ENCODE data around the gene SLC39A11.
A peak's percentile ranks its signal among the peaks of the same experiment; 100 is the strongest.

SLC39A11 gene

GRCh38 chr17:72619976-72620650, 472.4 kb downstream of the SLC39A11 start:
- no peak overlapping the region for H3K27ac ChIP-seq (ENCODE audit: insufficient read depth in 1 of 2, low read depth in 1 of 2, low read length in 2 of 2, poor library complexity in 1 of 2, severe bottlenecking in 2 of 2)
- no peak for DNase-seq
- H3K27me3 ChIP-seq (replicated peaks in 2 of 5; ENCODE audit: control insufficient read depth in 4 of 5, insufficient read depth in 5 of 5, low read length in 4 of 5), result peaks cover 11 to 88% (median 30%) of the 10 kb centered on the region in 5 experiments
- H3K9me3 ChIP-seq (ENCODE audit: control extremely low read depth in 1 of 5, control insufficient read depth in 4 of 5, insufficient read depth in 2 of 5, low read depth in 1 of 5, low read length in 4 of 5), result peaks cover 0 to 6% (median 2%) of the 10 kb centered on the region in 5 experiments
- CTCF ChIA-PET, result interaction anchor here (1.0 kb wide), 1 partner anchor 17 kb away, joined by 3 read pairs; no protein-coding TSS in a partner anchor
- no peak overlapping the region for H3K4me3 ChIP-seq (ENCODE audit: control insufficient read depth in 1 of 7, extremely low read depth in 1 of 7, insufficient read depth in 4 of 7, low read depth in 2 of 7, low read length in 6 of 7)
- POLR2A ChIA-PET, result no interaction called here
- H3K4me1 ChIP-seq (ENCODE audit: control extremely low read depth in 1 of 4, control insufficient read depth in 4 of 4, insufficient read depth in 4 of 4, low read length in 3 of 4), result peaks cover 0 to 7% (median 3%) of the 10 kb centered on the region in 4 experiments
- WGBS (ENCODE audit: insufficient coverage), result 99% methylated on average over 6 of the region's 7 CpGs
- no peaks in the 10 kb centered on the region for H3K36me3 ChIP-seq (ENCODE audit: control insufficient read depth in 4 of 4, insufficient read depth in 4 of 4, low read length in 3 of 4)

- DNase-seq, result peak; percentile 28 to 69 (median 57)
- 2% methylated on average over 15 of the region's 17 CpGs for WGBS (ENCODE audit: insufficient coverage)
- H3K4me1 ChIP-seq (ENCODE audit: control extremely low read depth in 1 of 4, control insufficient read depth in 4 of 4, insufficient read depth in 4 of 4, low read length in 3 of 4), result peaks cover 0 to 7% (median 4%) of the 10 kb centered on the region in 4 experiments
- H3K27ac ChIP-seq (ENCODE audit: insufficient read depth in 1 of 2, low read depth in 1 of 2, low read length in 2 of 2, poor library complexity in 1 of 2, severe bottlenecking in 2 of 2), result no peak overlapping the region
- H3K36me3 ChIP-seq (ENCODE audit: control insufficient read depth in 4 of 4, insufficient read depth in 4 of 4, low read length in 3 of 4), result no peaks in the 10 kb centered on the region
- H3K4me3 ChIP-seq (ENCODE audit: control insufficient read depth in 1 of 7, extremely low read depth in 1 of 7, insufficient read depth in 4 of 7, low read depth in 2 of 7, low read length in 6 of 7), result peak overlapping the region in 1 of 7 experiments; percentile 10
- peaks cover 0 to 6% (median 2%) of the 10 kb centered on the region in 5 experiments for H3K9me3 ChIP-seq (ENCODE audit: control extremely low read depth in 1 of 5, control insufficient read depth in 4 of 5, insufficient read depth in 2 of 5, low read depth in 1 of 5, low read length in 4 of 5)
- ChIA-PET CTCF (no interaction called here), POLR2A (no interaction called here)
- peaks cover 6 to 88% (median 26%) of the 10 kb centered on the region in 5 experiments for H3K27me3 ChIP-seq (replicated peaks in 2 of 5; ENCODE audit: control insufficient read depth in 4 of 5, insufficient read depth in 5 of 5, low read length in 4 of 5)
These were observed 474.4 kb downstream of the SLC39A11 start for GRCh38 chr17:72618001-72618509.

- Histone ChIP-seq H3K4me3 (ENCODE audit: control insufficient read depth in 1 of 7, extremely low read depth in 1 of 7, insufficient read depth in 4 of 7, low read depth in 2 of 7, low read length in 6 of 7) (no peak overlapping the region), H3K27me3 (replicated peaks in 2 of 5; ENCODE audit: control insufficient read depth in 4 of 5, insufficient read depth in 5 of 5, low read length in 4 of 5) (peaks cover 4 to 84% (median 23%) of the 10 kb centered on the region in 5 experiments), H3K4me1 (ENCODE audit: control extremely low read depth in 1 of 4, control insufficient read depth in 4 of 4, insufficient read depth in 4 of 4, low read length in 3 of 4) (peaks cover 0 to 7% (median 4%) of the 10 kb centered on the region in 4 experiments), H3K9me3 (ENCODE audit: control extremely low read depth in 1 of 5, control insufficient read depth in 4 of 5, insufficient read depth in 2 of 5, low read depth in 1 of 5, low read length in 4 of 5) (peaks cover 0 to 6% (median 2%) of the 10 kb centered on the region in 5 experiments), H3K27ac (ENCODE audit: insufficient read depth in 1 of 2, low read depth in 1 of 2, low read length in 2 of 2, poor library complexity in 1 of 2, severe bottlenecking in 2 of 2) (no peak overlapping the region), H3K36me3 (ENCODE audit: control insufficient read depth in 4 of 4, insufficient read depth in 4 of 4, low read length in 3 of 4) (no peaks in the 10 kb centered on the region)
- ChIA-PET CTCF (no interaction called here), POLR2A (no interaction called here)
- WGBS (ENCODE audit: insufficient coverage), result 37% methylated on average over 6 of the region's 6 CpGs
- no peak for DNase-seq
These were observed 474.9 kb downstream of the SLC39A11 start for GRCh38 chr17:72617557-72617956.

- WGBS (ENCODE audit: insufficient coverage), result 29% methylated on average over 2 of the region's 4 CpGs
- Histone ChIP-seq H3K4me3 (ENCODE audit: control insufficient read depth in 1 of 7, extremely low read depth in 1 of 7, insufficient read depth in 4 of 7, low read depth in 2 of 7, low read length in 6 of 7) (no peak overlapping the region), H3K27ac (ENCODE audit: insufficient read depth in 1 of 2, low read depth in 1 of 2, low read length in 2 of 2, poor library complexity in 1 of 2, severe bottlenecking in 2 of 2) (no peak overlapping the region), H3K27me3 (replicated peaks in 2 of 5; ENCODE audit: control insufficient read depth in 4 of 5, insufficient read depth in 5 of 5, low read length in 4 of 5) (peaks cover 4 to 80% (median 22%) of the 10 kb centered on the region in 5 experiments), H3K36me3 (ENCODE audit: control insufficient read depth in 4 of 4, insufficient read depth in 4 of 4, low read length in 3 of 4) (no peaks in the 10 kb centered on the region), H3K4me1 (ENCODE audit: control extremely low read depth in 1 of 4, control insufficient read depth in 4 of 4, insufficient read depth in 4 of 4, low read length in 3 of 4) (peaks cover 0 to 7% (median 4%) of the 10 kb centered on the region in 4 experiments), H3K9me3 (ENCODE audit: control extremely low read depth in 1 of 5, control insufficient read depth in 4 of 5, insufficient read depth in 2 of 5, low read depth in 1 of 5, low read length in 4 of 5) (peaks cover 0 to 5% (median 2%) of the 10 kb centered on the region in 5 experiments)
- no peak for DNase-seq
- POLR2A ChIA-PET, result no interaction called here
- CTCF ChIA-PET, result no interaction called here
These were observed 476.0 kb downstream of the SLC39A11 start for GRCh38 chr17:72616447-72616846.

GRCh38 chr17:72615627-72615991, 476.9 kb downstream of the SLC39A11 start:
- Histone ChIP-seq H3K27ac (ENCODE audit: insufficient read depth in 1 of 2, low read depth in 1 of 2, low read length in 2 of 2, poor library complexity in 1 of 2, severe bottlenecking in 2 of 2) (no peak overlapping the region), H3K36me3 (ENCODE audit: control insufficient read depth in 4 of 4, insufficient read depth in 4 of 4, low read length in 3 of 4) (no peaks in the 10 kb centered on the region), H3K9me3 (ENCODE audit: control extremely low read depth in 1 of 5, control insufficient read depth in 4 of 5, insufficient read depth in 2 of 5, low read depth in 1 of 5, low read length in 4 of 5) (peaks cover 0 to 5% (median 2%) of the 10 kb centered on the region in 5 experiments), H3K4me3 (ENCODE audit: control insufficient read depth in 1 of 7, extremely low read depth in 1 of 7, insufficient read depth in 4 of 7, low read depth in 2 of 7, low read length in 6 of 7) (no peak overlapping the region), H3K27me3 (replicated peaks in 2 of 5; ENCODE audit: control insufficient read depth in 4 of 5, insufficient read depth in 5 of 5, low read length in 4 of 5) (peaks cover 4 to 73% (median 18%) of the 10 kb centered on the region in 5 experiments), H3K4me1 (ENCODE audit: control extremely low read depth in 1 of 4, control insufficient read depth in 4 of 4, insufficient read depth in 4 of 4, low read length in 3 of 4) (peaks cover 0 to 7% (median 4%) of the 10 kb centered on the region in 4 experiments)
- ChIA-PET POLR2A (no interaction called here), CTCF (no interaction called here)
- WGBS (ENCODE audit: insufficient coverage), result 63% methylated on average over 2 of the region's 6 CpGs
- no peak for DNase-seq

GRCh38 chr17:72614871-72615626, 477.4 kb downstream of the SLC39A11 start:
- Histone ChIP-seq H3K9me3 (ENCODE audit: control extremely low read depth in 1 of 5, control insufficient read depth in 4 of 5, insufficient read depth in 2 of 5, low read depth in 1 of 5, low read length in 4 of 5) (peaks cover 0 to under 1% (median 0%) of the 10 kb centered on the region in 5 experiments), H3K27me3 (replicated peaks in 2 of 5; ENCODE audit: control insufficient read depth in 4 of 5, insufficient read depth in 5 of 5, low read length in 4 of 5) (peaks cover 4 to 70% (median 18%) of the 10 kb centered on the region in 5 experiments), H3K36me3 (ENCODE audit: control insufficient read depth in 4 of 4, insufficient read depth in 4 of 4, low read length in 3 of 4) (no peaks in the 10 kb centered on the region), H3K4me3 (ENCODE audit: control insufficient read depth in 1 of 7, extremely low read depth in 1 of 7, insufficient read depth in 4 of 7, low read depth in 2 of 7, low read length in 6 of 7) (no peak overlapping the region), H3K4me1 (ENCODE audit: control extremely low read depth in 1 of 4, control insufficient read depth in 4 of 4, insufficient read depth in 4 of 4, low read length in 3 of 4) (peaks cover 0 to 7% (median 4%) of the 10 kb centered on the region in 4 experiments), H3K27ac (ENCODE audit: insufficient read depth in 1 of 2, low read depth in 1 of 2, low read length in 2 of 2, poor library complexity in 1 of 2, severe bottlenecking in 2 of 2) (no peak overlapping the region)
- CTCF ChIA-PET, result no interaction called here
- DNase-seq, result no peak
- POLR2A ChIA-PET, result no interaction called here
- WGBS (ENCODE audit: insufficient coverage), result 27% methylated on average over 14 of the region's 20 CpGs

GRCh38 chr17:72614476-72614870, 478.0 kb downstream of the SLC39A11 start:
- no peak overlapping the region for H3K27ac ChIP-seq (ENCODE audit: insufficient read depth in 1 of 2, low read depth in 1 of 2, low read length in 2 of 2, poor library complexity in 1 of 2, severe bottlenecking in 2 of 2)
- H3K4me3 ChIP-seq (ENCODE audit: control insufficient read depth in 1 of 7, extremely low read depth in 1 of 7, insufficient read depth in 4 of 7, low read depth in 2 of 7, low read length in 6 of 7), result no peak overlapping the region
- CTCF ChIA-PET, result interaction anchor here (1.5 kb wide), 1 partner anchor 111 kb away, joined by 4 read pairs; no protein-coding TSS in a partner anchor
- WGBS (ENCODE audit: insufficient coverage), result 100% methylated on average over 1 of the region's 4 CpGs
- DNase-seq, result no peak
- no peaks in the 10 kb centered on the region for H3K36me3 ChIP-seq (ENCODE audit: control insufficient read depth in 4 of 4, insufficient read depth in 4 of 4, low read length in 3 of 4)
- peaks cover 0 to 7% (median 4%) of the 10 kb centered on the region in 4 experiments for H3K4me1 ChIP-seq (ENCODE audit: control extremely low read depth in 1 of 4, control insufficient read depth in 4 of 4, insufficient read depth in 4 of 4, low read length in 3 of 4)
- POLR2A ChIA-PET, result no interaction called here
- no peaks in the 10 kb centered on the region for H3K9me3 ChIP-seq (ENCODE audit: control extremely low read depth in 1 of 5, control insufficient read depth in 4 of 5, insufficient read depth in 2 of 5, low read depth in 1 of 5, low read length in 4 of 5)
- peaks cover 4 to 66% (median 18%) of the 10 kb centered on the region in 5 experiments for H3K27me3 ChIP-seq (replicated peaks in 2 of 5; ENCODE audit: control insufficient read depth in 4 of 5, insufficient read depth in 5 of 5, low read length in 4 of 5)
